ENCODE results near the gene ADCK1.
"Not testable (repeated sequence)": the region's sequence is repeated elsewhere in the genome, so short reads cannot be mapped to it uniquely, and the experiment has no call there.

The ADCK1 gene

GRCh38 chr14:77799863-77800730 is at the start of gene ADCK1:
TSS of gene ADCK1 (plus strand) at chr14:77800109. CDS start at chr14:77818979, 18,870 bp downstream.
- FAIRE-seq: no peak

GRCh38 chr14:77752266-77752665 is 47.6 kb upstream of the ADCK1 start:
- peak; percentile 59 for FAIRE-seq

GRCh38 chr14:77752799-77753516 is 47.0 kb upstream of the ADCK1 start:
- no peak for FAIRE-seq

- peak; percentile 77 for FAIRE-seq
These were observed 39.3 kb upstream of the ADCK1 start, which contains the start of gene SNW1 for GRCh38 chr14:77760381-77761204. TSS of gene SNW1 (minus strand) at chr14:77761156. CDS start at chr14:77761127, 29 bp downstream.

GRCh38 chr14:77761205-77761931 is 38.5 kb upstream of the ADCK1 start:
- no peak for FAIRE-seq

GRCh38 chr14:77763316-77763715 is 36.6 kb upstream of the ADCK1 start:
- FAIRE-seq: no peak

GRCh38 chr14:77763978-77764377 is 35.9 kb upstream of the ADCK1 start:
- no peak for FAIRE-seq

- not testable (repeated sequence) for FAIRE-seq
These were observed 31.4 kb upstream of the ADCK1 start for GRCh38 chr14:77768442-77769069.

GRCh38 chr14:77773966-77774365 is 25.9 kb upstream of the ADCK1 start:
- FAIRE-seq: not testable (repeated sequence)

- no peak for FAIRE-seq
These were observed 17.7 kb upstream of the ADCK1 start for GRCh38 chr14:77782202-77782601.

- FAIRE-seq: no peak
These were observed 13.8 kb upstream of the ADCK1 start for GRCh38 chr14:77786148-77786547.

GRCh38 chr14:77790566-77791224 is 9.2 kb upstream of the ADCK1 start:
- no peak for FAIRE-seq

- no peak for FAIRE-seq
These were observed 8.7 kb upstream of the ADCK1 start for GRCh38 chr14:77791225-77791600.

- FAIRE-seq: not testable (repeated sequence)
These were observed 6.7 kb upstream of the ADCK1 start for GRCh38 chr14:77793255-77793654.

GRCh38 chr14:77794357-77794756 is 5.6 kb upstream of the ADCK1 start:
- FAIRE-seq: no peak

- not testable (repeated sequence) for FAIRE-seq
These were observed 453 bp upstream of the ADCK1 start for GRCh38 chr14:77799456-77799855.

- no peak for FAIRE-seq
These were observed 905 bp downstream of the ADCK1 start for GRCh38 chr14:77800814-77801213.

- no peak for FAIRE-seq
These were observed 4.7 kb downstream of the ADCK1 start for GRCh38 chr14:77804592-77804991.

- no peak for FAIRE-seq
These were observed 5.8 kb downstream of the ADCK1 start for GRCh38 chr14:77805706-77806105.

GRCh38 chr14:77808250-77808649 is 8.3 kb downstream of the ADCK1 start:
- FAIRE-seq: no peak

GRCh38 chr14:77809011-77809410 is 9.1 kb downstream of the ADCK1 start:
- no peak for FAIRE-seq

Data from A204.1 (cell line).